Endothelial cell of umbilical vein (primary cell): ENCODE results near the gene PRKD1. TPM values are rescaled to one million over a fixed set of nuclear protein-coding genes. Genes with fewer than 3 reads are reported as not detected.

ENCODE experiments used
- BruUV-seq: library from RNA; stranded (reverse); fragments of 400-500 nt; replicated peaks from 2 replicates; lab custom pipeline; 2021; lab: Mats Ljungman, UMichigan
- CTCF ChIA-PET: fragments of 300-600, 350-600 bp; sonication (Branson Sonifier 250); formaldehyde crosslinking; loops from one replicate; lab custom pipeline; 2021; ENCODE audit warnings: antibody characterized with exemption, inconsistent platforms; lab: Charles Lee
- POLR2A ChIA-PET: fragments of 300-600, 350-600 bp; sonication (Branson Sonifier 250); formaldehyde crosslinking; loops from one replicate; lab custom pipeline; 2021; ENCODE audit warnings: antibody characterized with exemption, inconsistent platforms; lab: Charles Lee
- DNase-seq: peaks from one replicate; pipeline ENCODE4 v3.0.0-alpha.2; 2011; ENCODE audit warnings: low read depth, low spot score
- FAIRE-seq: peaks from 2 replicates; lab custom pipeline; 2011; peaks lifted over from hg19 to GRCh38; lab: Jason Lieb, UNC
- H2AFZ ChIP-seq: 2 replicates; pipeline ENCODE4 v1.6.0; 2012; ENCODE audit warnings: low read depth, low read length, control low read depth, inconsistent platforms
- H3K27ac ChIP-seq: 2 replicates; pipeline ENCODE4 v1.5.1; 2011; ENCODE audit warnings: low read depth, mild to moderate bottlenecking, control low read depth, low read length, moderate library complexity; ENCODE audit not compliant: insufficient read depth
- H3K27me3 ChIP-seq, 2 experiments: 2 replicates each; pipeline versions ENCODE4 v1.6.0 to v1.6.1; 2011; ENCODE audit warnings: low read length in 2 of 2, mixed read lengths in 1 of 2; ENCODE audit not compliant: control insufficient read depth in 2 of 2, insufficient read depth in 2 of 2
- H3K36me3 ChIP-seq, 2 experiments: 2 replicates in 1 of 2; 3 replicates in 1 of 2; pipeline ENCODE4 v1.5.1; 2011; ENCODE audit warnings: low read length in 2 of 2, mild to moderate bottlenecking in 1 of 2, moderate library complexity in 1 of 2; ENCODE audit not compliant: control insufficient read depth in 2 of 2, insufficient read depth in 2 of 2; ENCODE audit errors: extremely low read depth in 1 of 2
- H3K4me1 ChIP-seq: 3 replicates; pipeline ENCODE4 v1.5.1; 2011; ENCODE audit warnings: mild to moderate bottlenecking, low read length; ENCODE audit not compliant: control insufficient read depth, insufficient read depth; ENCODE audit errors: extremely low read depth
- H3K4me2 ChIP-seq: 2 replicates; pipeline ENCODE4 v1.6.1; 2011; ENCODE audit warnings: low read length, control low read depth, mixed read lengths; ENCODE audit not compliant: insufficient read depth
- H3K4me3 ChIP-seq, 3 experiments: fragments of 200-600 bp in 1 of 3; sonication (generic), shearing (Covaris generic) in 1 of 3; replicated peaks in 1 of 3; 2 replicates each; pipeline ENCODE4 v1.5.1; 2011 to 2016; ENCODE audit warnings: control low read depth in 3 of 3, low read length in 3 of 3, mild to moderate bottlenecking in 2 of 3, inconsistent platforms in 1 of 3, low read depth in 1 of 3, moderate library complexity in 1 of 3; ENCODE audit not compliant: insufficient read depth in 1 of 3
- H3K79me2 ChIP-seq: 2 replicates; pipeline ENCODE4 v1.6.0; 2012; ENCODE audit warnings: low read length, inconsistent platforms; ENCODE audit not compliant: control insufficient read depth, insufficient read depth
- H3K9ac ChIP-seq: replicated peaks from 2 replicates; pipeline ENCODE3; 2011; ENCODE audit warnings: low read length, control low read depth; ENCODE audit not compliant: insufficient read depth; ENCODE audit errors: extremely low read depth
- H3K9me1 ChIP-seq: replicated peaks from 3 replicates; pipeline ENCODE4 v1.6.0; 2011; ENCODE audit warnings: mild to moderate bottlenecking, low read length; ENCODE audit not compliant: control insufficient read depth, insufficient read depth; ENCODE audit errors: extremely low read depth
- H3K9me3 ChIP-seq: replicated peaks from 2 replicates; pipeline ENCODE4 v1.5.1; 2012; ENCODE audit warnings: low read length, inconsistent platforms; ENCODE audit not compliant: control insufficient read depth, insufficient read depth
- H4K20me1 ChIP-seq: replicated peaks from 2 replicates; pipeline ENCODE3; 2011; ENCODE audit warnings: mild to moderate bottlenecking, low read length; ENCODE audit not compliant: control insufficient read depth, insufficient read depth; ENCODE audit errors: extremely low read depth
- CTCF ChIP-seq, 2 donors: IDR thresholded peaks; 1 replicate in 1 of 2; 2 replicates in 1 of 2; pipeline ENCODE4 v1.5.1; 2011; ENCODE audit warnings: low read length in 2 of 2, mild to moderate bottlenecking in 2 of 2, moderate library complexity in 2 of 2, control low read depth in 1 of 2, inconsistent platforms in 1 of 2, low read depth in 1 of 2; ENCODE audit not compliant: insufficient read depth in 1 of 2; ENCODE audit errors: extremely low read depth in 1 of 2
- EZH2 ChIP-seq: IDR thresholded peaks from 2 replicates; pipeline ENCODE4 v1.6.1; 2012; ENCODE audit warnings: borderline replicate concordance, low read depth, mild to moderate bottlenecking, moderate library complexity, low read length, inconsistent platforms; ENCODE audit not compliant: severe bottlenecking
- FOS ChIP-seq: IDR thresholded peaks from 2 replicates; pipeline ENCODE4 v1.6.1; 2011; ENCODE audit warnings: mild to moderate bottlenecking, low read length, moderate library complexity, borderline replicate concordance; ENCODE audit not compliant: insufficient read depth
- GATA2 ChIP-seq: IDR thresholded peaks from 2 replicates; pipeline ENCODE4 v1.7.0; 2011; ENCODE audit warnings: low read depth, mild to moderate bottlenecking, moderate library complexity, mixed read lengths, low read length; ENCODE audit not compliant: insufficient read length, insufficient read depth
- JUN ChIP-seq: IDR thresholded peaks from 2 replicates; pipeline ENCODE4 v1.6.1; 2011; ENCODE audit warnings: borderline replicate concordance, low read depth; ENCODE audit not compliant: insufficient read length, insufficient read depth
- MAX ChIP-seq: IDR thresholded peaks from 2 replicates; pipeline ENCODE4 v1.6.1; 2011; ENCODE audit not compliant: insufficient read depth, insufficient read length
- MYC ChIP-seq: IDR thresholded peaks from one replicate; pipeline ENCODE4 v1.6.1; 2011; ENCODE audit warnings: mild to moderate bottlenecking, low read depth, low read length
- POLR2A ChIP-seq: IDR thresholded peaks from 2 replicates; pipeline ENCODE4 v1.6.1; 2012; ENCODE audit warnings: low read depth, mild to moderate bottlenecking, control low read depth, low read length
- POLR2AphosphoS5 ChIP-seq: IDR thresholded peaks from 2 replicates; pipeline ENCODE4 v1.6.1; 2012; ENCODE audit warnings: low read depth, mild to moderate bottlenecking, control low read depth, low read length, moderate library complexity; ENCODE audit not compliant: insufficient read depth
- dilution Hi-C: fragments of 300-500 bp; cut with MboI; formaldehyde crosslinking; loops from one replicate; pipeline ENCODE4 v1.15.0; 2019; ENCODE audit warnings: low sequenced_read_pairs; ENCODE audit not compliant: extremely low pct_ligation_motif_present
- intact Hi-C: fragments of 100-400 bp; cut with micrococcal nuclease; formaldehyde crosslinking; loops from one replicate; pipeline ENCODE4 v1.10.0; 2022
- polyA plus RNA-seq, 4 experiments: library from polyadenylated mRNA; depleted of rRNA in 3 of 4; stranded (reverse) in 3 of 4; unstranded in 1 of 4; fragments of >200 nt; gene quantifications; 2 replicates each; pipeline versions ENCODE4 v1.2.1 to v1.2.3, GENCODE V29; 2011 to 2012; ENCODE audit warnings: missing spikeins in 1 of 4
- total RNA-seq: library from RNA; stranded (reverse); gene quantifications from 2 replicates; pipeline ENCODE4 v1.2.3, GENCODE V29; 2021

Gene PRKD1
- total and polyA plus RNA-seq, 2 donors (not counting 3 experiments of a cell fraction or from before 2014, with no cell fraction given) = 3.9 to 10.9 TPM

DNA sequence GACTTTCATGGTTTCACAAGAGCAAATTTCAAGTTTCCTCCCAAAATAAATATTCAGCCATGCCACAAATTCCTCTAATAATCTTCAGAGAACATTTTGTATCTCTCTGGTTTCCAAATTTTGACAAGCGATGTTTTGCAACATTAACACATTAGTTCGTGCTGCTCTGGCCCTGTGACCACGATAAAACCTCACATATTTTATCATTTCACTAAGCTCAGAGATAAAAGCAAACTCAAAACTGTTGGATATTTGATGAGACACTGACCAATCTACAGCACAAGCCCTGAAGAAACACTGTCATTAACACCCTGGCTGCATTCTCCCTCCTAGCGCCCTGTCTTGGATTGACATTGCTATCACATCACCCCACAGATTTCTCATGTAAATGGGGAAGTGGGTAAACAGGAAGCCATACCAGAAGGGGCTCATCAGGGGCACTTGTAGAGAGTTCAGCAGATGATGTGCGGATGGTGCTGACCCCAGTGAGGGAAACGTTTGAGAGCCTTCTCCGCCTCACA lies 264.3 kb downstream of the PRKD1 start:
- Histone ChIP-seq H3K9me1 (no peaks in the 10 kb centered on the region), H3K9me3 (no peaks in the 10 kb centered on the region), H3K4me2 (no peak overlapping the region), H3K9ac (no peak overlapping the region), H3K4me3 (no peak overlapping the region), H3K27ac (no peak overlapping the region), H3K36me3 (no peaks in the 10 kb centered on the region), H3K79me2 (no peaks in the 10 kb centered on the region), H2AFZ (no peak overlapping the region), H3K27me3 (no peaks in the 10 kb centered on the region), H4K20me1 (no peaks in the 10 kb centered on the region), H3K4me1 (no peaks in the 10 kb centered on the region)
- POLR2A ChIA-PET = no interaction called here
- intact Hi-C loops (no loop called here), dilution Hi-C loops (no loop called here)
- DNase-seq = no peak
- FAIRE-seq = no peak
- TF ChIP-seq JUN = no peak
- TF ChIP-seq FOS = no peak
- no peak for TF ChIP-seq CTCF (IDR thresholded peaks at IDR 0.05; ENCODE audit: extremely low read depth in 1 of 2, insufficient read depth in 1 of 2, low read depth in 1 of 2, low read length in 2 of 2)
- no peak for TF ChIP-seq MAX
- no peak for TF ChIP-seq MYC
- no peak for TF ChIP-seq EZH2
- no peak for TF ChIP-seq GATA2
- no peak for TF ChIP-seq POLR2AphosphoS5
- no peak for TF ChIP-seq POLR2A
- CTCF ChIA-PET = no interaction called here
- no TSS peak for BruUV-seq
